Testis (tissue), 2 donors: Measurements from ENCODE around the gene FAM20C.

Experiments
- POLR2A ChIP-seq: fragments of 450-650 bp; IDR thresholded peaks from one replicate; pipeline ENCODE4 v1.6.1; 2017; ENCODE audit warnings: antibody characterized with exemption, mild to moderate bottlenecking, moderate library complexity
- TF ChIP-seq, protein P1 (sequence below), 3 experiments: fragments of 450-650 bp in 2 of 3; fragments of 200-600 bp in 1 of 3; sonication (generic) in 1 of 3; IDR thresholded peaks; one replicate each; pipeline ENCODE4 v1.5.1; 2016 to 2019; ENCODE audit warnings: antibody characterized with exemption in 3 of 3, mild to moderate bottlenecking in 2 of 3, moderate library complexity in 1 of 3

DNA sequence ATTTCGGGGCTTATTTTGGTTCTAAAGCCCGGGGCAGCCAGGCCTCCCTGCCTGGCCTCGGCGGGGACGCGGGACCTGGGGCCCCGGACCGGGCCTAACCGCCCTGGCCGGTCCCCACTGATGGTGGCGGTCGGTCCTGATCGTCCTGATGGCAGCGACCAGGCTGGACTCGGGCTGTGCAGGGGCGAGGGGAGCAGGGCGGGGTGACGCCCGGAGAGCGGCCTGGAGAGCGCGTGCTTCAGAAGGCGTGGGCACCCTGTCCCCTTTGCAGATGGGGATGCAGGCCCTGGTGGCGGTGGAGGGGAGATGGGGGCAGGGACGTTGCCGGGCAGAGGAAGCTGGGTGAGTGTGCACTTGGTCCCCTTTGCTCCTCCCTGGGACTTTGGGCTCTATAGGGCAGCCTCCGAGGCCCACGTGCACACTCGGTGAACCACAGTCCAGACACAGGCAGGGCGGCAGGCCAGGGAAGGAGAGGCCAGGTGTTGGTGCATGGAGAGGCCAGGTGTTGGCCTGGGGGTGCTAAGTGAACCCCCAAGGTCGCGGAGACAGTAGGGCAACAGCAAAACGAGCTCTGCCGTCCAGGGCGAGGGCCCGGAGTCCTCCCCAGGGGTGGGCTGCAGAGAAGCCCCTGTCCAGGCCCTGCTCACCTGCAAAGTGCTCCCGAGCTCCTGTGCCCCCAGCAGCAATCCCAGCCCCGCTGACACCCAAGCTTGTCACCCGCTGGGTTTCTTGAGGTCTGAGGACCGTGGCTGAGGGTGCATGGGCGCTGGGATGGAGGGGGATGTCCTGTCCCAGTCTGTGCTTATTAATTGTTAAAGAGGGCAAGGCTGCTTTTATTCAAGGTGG is 42.4 kb upstream of the FAM20C start:
- TF ChIP-seq, protein P1, sequence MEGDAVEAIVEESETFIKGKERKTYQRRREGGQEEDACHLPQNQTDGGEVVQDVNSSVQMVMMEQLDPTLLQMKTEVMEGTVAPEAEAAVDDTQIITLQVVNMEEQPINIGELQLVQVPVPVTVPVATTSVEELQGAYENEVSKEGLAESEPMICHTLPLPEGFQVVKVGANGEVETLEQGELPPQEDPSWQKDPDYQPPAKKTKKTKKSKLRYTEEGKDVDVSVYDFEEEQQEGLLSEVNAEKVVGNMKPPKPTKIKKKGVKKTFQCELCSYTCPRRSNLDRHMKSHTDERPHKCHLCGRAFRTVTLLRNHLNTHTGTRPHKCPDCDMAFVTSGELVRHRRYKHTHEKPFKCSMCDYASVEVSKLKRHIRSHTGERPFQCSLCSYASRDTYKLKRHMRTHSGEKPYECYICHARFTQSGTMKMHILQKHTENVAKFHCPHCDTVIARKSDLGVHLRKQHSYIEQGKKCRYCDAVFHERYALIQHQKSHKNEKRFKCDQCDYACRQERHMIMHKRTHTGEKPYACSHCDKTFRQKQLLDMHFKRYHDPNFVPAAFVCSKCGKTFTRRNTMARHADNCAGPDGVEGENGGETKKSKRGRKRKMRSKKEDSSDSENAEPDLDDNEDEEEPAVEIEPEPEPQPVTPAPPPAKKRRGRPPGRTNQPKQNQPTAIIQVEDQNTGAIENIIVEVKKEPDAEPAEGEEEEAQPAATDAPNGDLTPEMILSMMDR (IDR thresholded peaks at IDR 0.05), result no peak
- TF ChIP-seq POLR2A, result no peak
